HG02884 (cell line): ENCODE measurements around the gene C16orf74.

Experiments used
- ATAC-seq: cut with Tn5 transposase; IDR thresholded peaks from one replicate; pipeline ENCODE4 v1.9.1; 2021; ENCODE audit warnings: mild to moderate bottlenecking, moderate library complexity; ENCODE audit not compliant: unreplicated experiment

Gene C16orf74

GRCh38 chr16:85677383-85677967 is 73.4 kb downstream of the C16orf74 start:
- no peak for ATAC-seq

GRCh38 chr16:85676466-85676865 is 74.4 kb downstream of the C16orf74 start:
- no peak for ATAC-seq

DNA sequence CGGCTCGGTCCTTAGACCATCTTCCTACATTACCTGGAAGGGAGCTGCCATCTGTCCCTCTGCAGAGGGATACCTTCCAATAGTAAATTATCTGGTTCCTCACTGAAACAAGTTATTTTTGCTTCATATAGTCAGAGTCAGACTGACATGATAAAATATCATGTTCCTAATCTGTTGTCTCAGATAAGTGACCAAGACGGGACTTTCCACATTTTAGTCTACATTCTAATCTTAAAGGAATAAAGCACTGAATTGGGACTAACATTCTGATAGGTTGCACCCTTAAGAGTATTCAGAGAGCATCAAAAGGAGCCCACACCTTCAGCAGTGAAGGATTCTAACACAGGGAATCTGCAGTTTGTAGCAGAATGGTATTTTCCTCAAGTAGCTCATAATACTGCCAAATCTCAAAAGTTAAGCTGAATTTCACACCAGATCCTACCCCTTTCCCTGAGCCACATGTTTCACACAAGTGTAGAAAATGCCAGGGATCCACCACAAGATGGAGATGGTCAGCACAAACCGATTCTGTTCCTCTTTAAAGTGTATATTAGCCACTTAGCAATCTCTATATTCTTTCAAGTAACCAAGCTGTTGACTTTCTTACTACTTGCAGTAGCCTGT is 75.5 kb downstream of the C16orf74 start:
- no peak for ATAC-seq

DNA sequence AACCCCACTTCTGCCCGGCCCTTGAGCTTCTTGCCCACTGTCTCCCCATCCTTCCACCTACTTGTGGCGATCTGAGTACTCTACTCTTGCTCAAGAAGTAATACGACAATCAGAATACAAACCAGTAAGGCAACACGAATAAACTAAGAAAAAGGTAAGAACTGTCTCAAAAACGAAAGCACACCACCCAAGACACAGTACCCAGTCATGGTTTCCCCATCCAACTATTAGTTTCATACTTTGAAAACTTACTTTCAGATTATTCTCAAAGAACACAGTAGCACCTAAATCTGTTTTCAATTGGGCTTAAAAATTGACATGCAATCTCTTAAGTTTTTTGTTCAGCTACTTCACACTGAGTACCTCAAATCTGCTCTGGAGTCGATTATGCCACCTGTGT is 76.1 kb downstream of the C16orf74 start:
- no peak for ATAC-seq

DNA sequence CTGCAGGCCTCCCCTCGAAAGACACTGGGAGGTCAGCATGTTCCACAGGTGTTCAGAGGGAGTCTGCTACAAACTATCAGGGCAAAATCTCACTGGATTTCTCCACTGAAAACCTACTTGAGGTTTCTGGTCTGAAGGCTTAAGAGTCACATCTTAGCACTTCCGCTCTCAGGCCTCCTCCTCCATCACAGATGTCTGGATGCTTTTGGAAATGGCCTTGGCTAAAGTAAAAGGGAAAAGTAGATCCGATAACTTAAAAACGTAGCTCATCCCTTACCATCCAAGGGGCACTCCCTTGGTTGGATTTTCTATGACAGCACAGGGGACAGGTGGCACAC is 76.5 kb downstream of the C16orf74 start:
- ATAC-seq: no peak

DNA sequence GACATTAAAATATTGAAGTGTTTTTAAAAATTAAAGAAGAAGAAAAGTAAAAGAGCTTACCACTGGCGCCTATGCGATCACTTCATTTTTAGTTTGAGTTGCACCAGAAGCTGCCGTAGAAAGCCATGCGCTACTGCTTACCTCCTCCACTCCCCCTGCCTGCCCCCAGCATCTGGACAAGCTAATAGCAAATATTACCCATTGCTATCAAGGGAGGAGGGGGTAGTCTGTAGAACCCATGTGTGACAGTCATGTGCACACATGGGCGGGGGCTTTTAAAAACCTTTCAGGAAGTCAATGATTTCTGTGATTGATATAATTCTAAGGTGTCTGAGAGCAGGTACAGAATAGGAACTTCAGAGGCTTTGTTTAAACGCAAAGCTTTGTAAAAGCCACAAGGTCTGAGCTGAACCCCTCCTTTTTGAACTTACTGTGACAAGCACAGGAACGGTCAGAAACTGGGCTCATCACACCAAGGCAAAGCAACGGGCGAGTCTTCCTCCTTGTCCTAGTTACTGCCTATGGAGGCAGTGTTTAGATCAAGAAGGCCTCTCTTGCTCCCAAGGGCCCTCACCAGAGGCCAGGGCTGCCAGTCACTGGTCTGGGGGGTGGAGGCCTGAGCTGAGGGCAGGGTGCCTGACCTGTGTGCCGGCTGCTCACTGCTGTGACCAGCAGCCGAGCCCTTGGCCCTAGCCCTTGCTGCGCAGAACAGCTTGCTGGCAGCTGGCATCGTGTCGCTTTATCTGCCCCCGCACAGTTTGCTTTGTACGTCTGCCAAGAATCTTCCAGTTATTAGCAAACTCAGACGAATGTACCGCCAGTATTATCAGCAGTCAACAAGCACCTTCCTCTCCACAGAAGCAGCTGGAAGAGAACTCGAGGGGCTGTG is 77.1 kb downstream of the C16orf74 start:
- no peak for ATAC-seq

- ATAC-seq: no peak
Observed at GRCh38 chr16:85670840-85671239, 80.1 kb downstream of the C16orf74 start.

DNA sequence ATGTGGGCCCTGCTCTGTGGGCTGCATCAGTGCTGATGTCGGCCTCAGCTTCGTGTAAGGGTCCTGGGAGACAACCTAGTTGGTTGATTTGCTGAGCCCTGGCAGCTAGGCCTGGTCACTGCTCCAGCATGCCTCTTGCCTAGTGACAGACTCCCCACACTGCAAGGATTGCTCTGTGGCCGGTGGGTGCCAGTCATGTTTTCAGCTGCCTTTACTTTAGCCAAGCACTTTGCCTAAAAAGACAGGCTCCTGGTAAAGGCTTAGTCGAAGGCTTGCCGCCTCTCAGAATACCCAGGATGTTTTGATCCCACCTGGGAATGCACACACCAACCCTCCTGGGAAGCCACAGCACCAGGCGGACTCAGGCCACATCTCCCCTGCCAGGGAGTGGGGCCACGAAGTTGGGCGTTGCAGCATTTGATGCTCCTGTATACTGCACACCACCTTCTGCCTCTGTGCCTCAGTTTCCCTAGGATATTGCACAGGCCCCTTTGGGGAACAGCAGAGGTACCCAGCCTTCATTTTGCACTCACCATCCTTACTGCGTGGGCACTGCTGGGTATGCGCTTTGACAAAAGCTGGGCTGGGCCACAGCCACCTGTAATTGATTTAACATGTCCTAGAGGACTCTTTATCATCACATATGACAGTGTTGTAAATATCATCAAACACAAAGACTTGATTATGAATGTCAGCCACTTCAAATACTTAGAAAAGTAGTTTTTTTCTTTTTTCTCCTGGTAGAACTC is 82.0 kb downstream of the C16orf74 start:
- ATAC-seq: no peak

DNA sequence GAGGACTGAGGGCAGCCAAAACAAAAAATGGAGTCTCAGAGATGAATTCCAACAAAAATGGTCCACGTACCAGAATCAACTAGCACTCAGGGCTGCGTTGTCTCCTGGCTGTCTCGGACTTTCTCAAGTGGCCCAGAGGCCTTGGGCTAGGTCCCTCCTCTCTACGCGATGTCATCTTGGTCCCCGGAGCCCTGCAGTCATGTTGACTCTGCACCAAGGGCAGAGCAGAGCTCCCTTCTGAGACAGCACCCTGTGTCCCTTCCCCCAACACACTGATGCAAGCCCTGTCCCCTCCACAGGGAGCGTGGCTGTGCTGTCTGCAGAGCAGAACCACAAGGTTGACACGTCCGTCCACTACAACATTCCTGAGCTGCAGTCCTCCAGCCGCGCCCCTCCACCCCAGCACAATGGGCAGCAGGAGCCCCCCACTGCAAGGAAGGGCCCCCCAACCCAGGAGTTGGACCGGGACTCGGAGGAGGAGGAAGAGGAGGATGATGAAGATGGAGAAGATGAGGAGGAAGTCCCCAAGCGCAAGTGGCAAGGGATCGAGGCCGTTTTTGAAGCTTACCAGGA is 83.0 kb downstream of the C16orf74 start:
- ATAC-seq: no peak

DNA sequence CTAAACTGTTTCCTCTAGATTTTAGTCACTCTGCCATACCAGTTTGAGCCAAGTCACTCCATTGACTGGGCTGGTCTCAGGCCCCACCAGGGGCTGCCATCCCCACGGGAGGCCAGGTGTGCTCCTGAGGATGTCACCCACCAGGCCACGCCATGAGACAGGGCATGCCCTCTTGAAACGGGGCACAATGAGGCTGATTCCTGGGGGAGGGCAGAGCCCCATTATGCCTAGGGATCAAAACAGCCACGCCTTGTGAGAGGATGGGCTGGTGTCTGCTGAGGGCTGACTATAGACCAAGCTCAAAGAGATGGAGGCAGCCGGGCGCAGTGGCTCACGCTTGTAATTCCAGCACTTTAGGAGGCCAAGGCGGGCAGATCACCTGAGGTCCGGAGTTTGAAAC is 83.6 kb downstream of the C16orf74 start:
- no peak for ATAC-seq

DNA sequence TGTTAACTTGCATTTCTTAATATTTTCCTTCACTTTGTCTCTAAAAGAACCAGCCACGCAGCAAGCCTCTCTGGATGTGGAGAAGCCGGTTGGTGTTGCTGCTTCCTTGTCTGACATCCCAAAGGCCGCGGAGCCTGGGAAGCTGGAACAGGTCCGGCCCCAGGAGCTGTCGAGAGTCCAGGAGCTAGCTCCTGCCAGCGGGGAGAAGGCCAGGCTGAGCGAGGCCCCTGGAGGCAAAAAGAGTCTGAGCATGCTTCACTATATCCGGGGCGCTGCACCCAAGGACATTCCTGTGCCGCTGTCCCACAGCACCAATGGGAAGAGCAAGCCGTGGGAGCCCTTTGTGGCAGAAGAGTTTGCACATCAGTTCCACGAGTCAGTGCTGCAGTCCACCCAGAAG is 85.0 kb downstream of the C16orf74 start:
- ATAC-seq: no peak

DNA sequence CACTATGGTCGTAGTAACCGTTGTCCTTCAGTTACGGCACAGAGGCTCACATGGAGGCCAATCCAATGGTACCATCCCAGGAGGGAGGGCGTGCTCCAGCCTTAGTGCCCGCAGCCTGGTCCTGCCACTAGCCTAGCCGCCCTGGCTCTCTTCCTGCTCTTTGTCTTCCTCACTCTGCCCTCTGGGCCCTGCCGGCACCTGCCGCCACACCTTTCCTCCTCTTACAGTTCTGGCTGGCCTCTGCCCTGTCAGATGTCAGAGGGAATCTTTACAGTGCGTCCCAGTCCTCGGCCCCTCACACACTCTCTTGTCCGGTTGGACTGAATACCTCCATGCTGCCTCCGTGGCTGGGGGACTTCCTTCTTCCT is 85.5 kb downstream of the C16orf74 start:
- ATAC-seq: no peak

DNA sequence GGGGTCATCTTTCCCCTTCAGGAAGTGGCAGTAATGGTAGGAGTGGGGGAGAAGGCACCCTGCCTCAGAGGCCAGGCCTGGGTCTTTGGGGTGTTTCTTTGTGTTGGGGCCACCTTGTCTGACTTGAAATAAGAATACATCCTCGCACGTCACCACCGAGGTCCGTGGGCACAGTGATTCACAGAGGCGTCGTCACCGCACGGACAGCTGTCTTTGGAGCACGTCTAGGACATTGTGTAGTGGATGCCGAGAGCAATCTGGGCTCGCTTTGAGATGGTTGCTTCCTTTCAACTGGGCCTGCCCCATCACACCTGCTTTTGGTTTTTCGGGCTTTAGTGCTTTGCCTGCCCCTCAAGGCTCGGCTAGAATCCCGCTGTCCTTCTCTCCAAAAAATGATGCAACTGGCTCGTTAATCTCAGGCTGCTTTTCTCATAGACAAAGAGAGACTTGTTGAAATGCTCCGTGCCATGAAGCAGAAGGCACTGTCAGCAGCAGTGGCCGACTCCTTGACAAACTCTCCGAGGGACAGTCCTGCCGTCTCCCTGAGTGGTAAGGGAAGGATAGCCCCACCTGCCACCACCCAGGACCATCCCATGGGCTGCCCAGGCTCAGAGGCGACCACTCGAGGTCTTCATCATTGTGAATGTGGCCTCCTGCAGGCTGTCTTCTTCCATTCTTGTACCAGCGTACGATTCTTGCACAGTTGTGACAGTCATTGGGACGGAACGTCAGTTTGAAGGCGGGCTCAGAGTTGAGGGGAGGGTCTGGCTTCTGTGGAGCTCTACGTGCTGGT is 86.1 kb downstream of the C16orf74 start:
- ATAC-seq: no peak

GRCh38 chr16:85663891-85664321 is 87.0 kb downstream of the C16orf74 start:
- ATAC-seq: no peak

DNA sequence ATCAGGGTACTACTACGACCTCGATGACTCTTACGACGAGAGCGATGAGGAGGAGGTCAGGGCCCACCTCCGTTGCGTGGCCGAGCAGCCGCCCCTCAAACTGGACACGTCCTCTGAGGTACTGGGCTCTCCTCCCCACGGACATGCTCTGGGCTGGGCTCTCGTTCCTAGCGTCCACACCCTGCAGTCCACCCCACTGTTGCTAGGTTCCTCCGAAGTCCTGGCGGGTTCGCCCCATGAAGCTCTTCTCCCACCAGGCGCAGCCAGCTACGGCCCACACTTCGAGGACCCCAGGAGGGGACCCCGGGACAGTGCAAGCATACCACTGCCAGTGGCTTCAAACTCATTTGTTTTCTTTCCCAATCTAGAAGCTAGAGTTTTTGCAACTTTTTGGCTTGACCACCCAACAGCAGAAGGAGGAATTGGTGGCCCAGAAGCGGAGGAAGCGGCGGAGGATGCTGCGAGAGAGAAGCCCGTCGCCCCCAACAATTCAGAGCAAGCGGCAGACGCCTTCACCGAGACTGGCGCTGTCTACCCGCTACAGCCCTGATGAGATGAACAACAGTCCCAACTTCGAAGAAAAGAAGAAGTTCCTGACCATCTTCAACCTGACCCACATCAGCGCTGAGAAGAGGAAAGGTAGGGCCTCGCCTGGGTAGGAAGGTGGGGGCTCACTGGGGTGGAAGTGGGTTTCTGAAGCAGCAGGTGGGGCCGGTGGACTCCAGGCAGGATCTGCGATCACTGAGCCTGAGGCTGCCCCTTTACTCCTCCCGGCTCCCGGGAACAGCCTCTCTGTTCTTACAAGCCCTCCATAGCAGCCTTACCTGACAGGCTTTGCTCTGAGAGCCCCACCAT is 87.7 kb downstream of the C16orf74 start:
- ATAC-seq: no peak

DNA sequence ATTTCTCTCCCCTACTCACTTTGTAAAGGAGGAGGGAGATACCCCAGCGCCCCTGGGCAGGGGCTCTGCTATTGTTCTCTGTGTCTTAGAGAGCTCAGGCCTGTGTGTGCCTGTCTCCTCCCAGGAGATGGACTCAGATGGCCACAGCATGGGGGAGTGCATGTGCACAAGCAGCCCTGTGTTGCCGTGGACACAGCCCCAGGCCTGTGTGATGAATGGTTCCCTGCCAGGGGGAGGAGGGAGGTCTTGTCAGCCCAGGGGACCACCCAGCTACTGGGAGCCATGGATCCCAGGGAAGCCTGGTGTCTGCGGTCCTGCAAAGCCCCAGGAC is 88.4 kb downstream of the C16orf74 start:
- no peak for ATAC-seq

DNA sequence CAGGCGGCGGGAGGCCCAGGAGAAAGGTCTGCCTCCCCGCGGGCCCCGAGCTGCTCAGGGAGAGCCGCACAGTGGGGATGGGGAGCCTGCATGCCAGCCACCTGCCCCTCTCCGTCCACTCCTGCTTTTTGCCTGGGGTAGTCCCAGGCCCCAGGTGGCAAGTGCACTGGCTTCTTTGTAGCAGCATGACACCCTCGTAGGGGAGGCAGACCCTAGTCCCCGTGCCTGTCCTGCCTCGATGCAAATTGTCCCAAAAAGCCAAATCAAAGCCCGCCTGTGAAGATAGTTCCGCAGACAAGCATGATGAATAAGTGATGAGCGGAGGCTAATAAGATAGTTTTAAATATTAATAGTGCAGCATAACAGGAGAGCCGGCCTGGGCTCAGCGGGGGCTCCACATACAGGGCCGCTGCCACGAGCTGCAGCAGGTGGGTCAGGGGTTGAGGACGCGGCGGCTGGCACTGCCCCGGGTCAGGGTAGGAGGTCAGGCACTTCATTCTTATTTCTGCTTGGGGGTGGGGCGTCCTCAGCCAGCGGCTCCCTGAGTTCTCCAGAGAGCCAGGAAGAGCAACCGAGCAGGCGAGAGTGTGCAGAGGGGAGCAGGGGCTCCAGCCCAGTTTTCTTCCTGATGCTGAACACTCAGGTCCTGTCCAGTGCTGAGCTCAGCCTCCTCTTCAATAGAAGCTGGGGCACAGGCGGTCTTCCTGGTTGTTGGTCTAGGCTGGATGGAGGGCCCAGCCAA is 89.0 kb downstream of the C16orf74 start:
- no peak for ATAC-seq

DNA sequence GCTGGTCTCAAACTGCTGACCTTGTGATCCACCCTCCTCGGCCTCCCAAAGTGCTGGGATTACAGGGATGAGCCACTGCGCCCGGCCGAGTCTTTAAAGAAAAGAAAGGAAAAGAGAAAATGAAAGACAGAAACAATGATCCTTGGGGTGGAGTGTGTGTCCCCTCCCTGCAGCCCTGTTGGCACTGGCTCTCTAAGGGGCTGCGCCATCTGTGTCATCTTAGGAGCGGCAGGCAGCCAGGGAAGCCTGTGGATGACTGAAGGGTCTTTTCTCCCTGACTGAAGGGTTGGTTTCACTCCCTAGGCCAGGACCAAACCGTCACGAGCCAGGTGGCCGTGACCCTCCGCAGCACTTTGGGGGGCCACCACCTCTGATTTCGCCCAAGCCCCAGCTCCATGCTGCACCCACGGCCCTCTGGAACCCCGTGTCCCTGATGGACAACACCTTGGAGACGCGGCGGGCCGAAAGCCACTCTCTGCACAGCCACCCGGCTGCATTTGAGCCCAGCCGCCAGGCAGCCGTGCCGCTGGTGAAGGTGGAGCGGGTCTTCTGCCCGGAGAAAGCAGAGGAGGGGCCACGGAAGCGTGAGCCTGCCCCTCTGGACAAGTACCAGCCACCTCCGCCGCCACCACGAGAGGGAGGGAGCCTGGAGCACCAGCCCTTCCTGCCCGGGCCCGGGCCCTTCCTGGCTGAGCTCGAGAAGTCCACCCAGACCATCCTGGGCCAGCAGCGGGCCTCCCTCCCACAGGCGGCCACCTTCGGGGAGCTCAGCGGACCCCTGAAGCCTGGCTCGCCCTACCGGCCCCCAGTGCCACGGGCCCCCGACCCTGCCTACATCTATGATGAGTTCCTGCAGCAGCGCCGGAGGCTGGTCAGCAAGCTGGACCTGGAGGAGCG is 89.8 kb downstream of the C16orf74 start:
- ATAC-seq: no peak
